HepG2 (cell line): ENCODE results near the gene SMLR1. TPM values are rescaled to one million over a fixed set of nuclear protein-coding genes. Genes with fewer than 3 reads are reported as not detected.

ENCODE experiments used
- ATAC-seq: fragments of 200-7000 bp; cut with Tn5 transposase; 3 replicates; pipeline ENCODE4 v1.9.1; 2020; ENCODE audit warnings: mild to moderate bottlenecking, moderate library complexity
- BruUV-seq: library from RNA; stranded (reverse); fragments of 400-500 nt; replicated peaks from 2 replicates; lab custom pipeline; 2021; lab: Mats Ljungman, UMichigan
- CTCF ChIA-PET: fragments of 300-600 bp; formaldehyde crosslinking; extraction: SDS; loops from one replicate; lab custom pipeline; 2021; ENCODE audit warnings: low total read pairs, inconsistent platforms, low intra/inter-chr PET ratio; lab: Yijun Ruan, JAX
- POLR2A ChIA-PET: fragments of 350-600 bp; sonication (Branson Sonifier 250); formaldehyde crosslinking; loops from one replicate; lab custom pipeline; 2020; ENCODE audit warnings: antibody characterized with exemption, inconsistent platforms; lab: Yijun Ruan, JAX
- DNase-seq: peaks from one replicate; pipeline ENCODE4 v3.0.0-alpha.2; 2015; ENCODE audit warnings: low spot score
- FAIRE-seq: peaks from 3 replicates; lab custom pipeline; 2011; peaks lifted over from hg19 to GRCh38; lab: Jason Lieb, UNC
- H2AFZ ChIP-seq: one replicate; pipeline ENCODE4 v1.6.1; 2011; ENCODE audit warnings: low read length, inconsistent platforms
- H3K27ac ChIP-seq: fragments of 300-600 bp; 3 replicates; pipeline ENCODE4 v1.8.0; 2011; ENCODE audit warnings: mixed run types, mild to moderate bottlenecking, mixed read lengths, low read length, inconsistent platforms; ENCODE audit not compliant: insufficient read depth; ENCODE audit errors: extremely low read length
- H3K27me3 ChIP-seq, 2 experiments: fragments of 200-600 bp in 1 of 2; 2 replicates in 1 of 2; 3 replicates in 1 of 2; pipeline versions ENCODE4 v1.6.0 to v1.8.0; 2011; ENCODE audit warnings: low read length in 2 of 2, mild to moderate bottlenecking in 2 of 2, moderate library complexity in 2 of 2, inconsistent platforms in 1 of 2; ENCODE audit not compliant: insufficient read depth in 2 of 2, control insufficient read depth in 1 of 2
- H3K36me3 ChIP-seq, 2 experiments: fragments of 200-600 bp in 1 of 2; replicated peaks in 1 of 2; 2 replicates in 1 of 2; 3 replicates in 1 of 2; pipeline versions ENCODE4 v1.5.1 to v1.8.0; 2011; ENCODE audit warnings: low read length in 2 of 2, inconsistent platforms in 1 of 2; ENCODE audit not compliant: insufficient read depth in 2 of 2, control insufficient read depth in 1 of 2
- H3K4me1 ChIP-seq: 2 replicates; pipeline ENCODE4 v1.5.1; 2012; ENCODE audit warnings: low read length, inconsistent platforms; ENCODE audit not compliant: insufficient read depth
- H3K4me2 ChIP-seq: 2 replicates; pipeline ENCODE4 v1.6.0; 2011; ENCODE audit warnings: low read depth, low read length, inconsistent platforms
- H3K4me3 ChIP-seq, 3 experiments: fragments of 200-600 bp in 1 of 3; sonication (generic), shearing (Covaris generic) in 1 of 3; replicated peaks in 1 of 3; 2 replicates each; pipeline ENCODE4 v1.5.1; 2011 to 2016; ENCODE audit warnings: low read length in 3 of 3, inconsistent platforms in 2 of 3, low read depth in 2 of 3, mild to moderate bottlenecking in 2 of 3, control low read depth in 1 of 3, mixed read lengths in 1 of 3; ENCODE audit not compliant: insufficient read depth in 1 of 3
- H3K79me2 ChIP-seq: one replicate; pipeline ENCODE4 v1.6.1; 2011; ENCODE audit warnings: low read length, inconsistent platforms; ENCODE audit not compliant: insufficient read depth
- H3K9ac ChIP-seq: 2 replicates; pipeline ENCODE4 v1.6.0; 2011; ENCODE audit warnings: mild to moderate bottlenecking, low read depth, low read length, inconsistent platforms; ENCODE audit not compliant: insufficient read depth
- H3K9me3 ChIP-seq: 2 replicates; pipeline ENCODE4 v1.5.1; 2012; ENCODE audit warnings: mild to moderate bottlenecking, low read length
- H4K20me1 ChIP-seq: 2 replicates; pipeline ENCODE4 v1.6.0; 2011; ENCODE audit warnings: inconsistent platforms, mild to moderate bottlenecking, low read length, moderate library complexity; ENCODE audit not compliant: insufficient read depth
- DNMT3B ChIP-seq: conservative IDR thresholded peaks from 2 replicates; pipeline ENCODE4 v1.6.1; 2016; ENCODE audit warnings: missing biosample characterization, control low read depth
- FOXK2 ChIP-seq: fragments of 450-650 bp; IDR thresholded peaks from 2 replicates; pipeline ENCODE4 v1.6.1; 2016
- GTF3A ChIP-seq: sonication (generic); formaldehyde crosslinking; conservative IDR thresholded peaks from 2 replicates; pipeline ENCODE4 v1.4.0; 2020; ENCODE audit warnings: mild to moderate bottlenecking, missing genetic modification reagents
- HDAC2 ChIP-seq: sonication (generic); formaldehyde crosslinking; IDR thresholded peaks from 2 replicates; pipeline ENCODE4 v1.4.0; 2020; ENCODE audit warnings: missing genetic modification reagents
- SALL1 ChIP-seq: sonication (generic); formaldehyde crosslinking; IDR thresholded peaks from 2 replicates; pipeline ENCODE4 v1.8.0; 2022; ENCODE audit warnings: mild to moderate bottlenecking, missing genetic modification reagents
- ZBTB38 ChIP-seq: sonication (generic); formaldehyde crosslinking; IDR thresholded peaks from 2 replicates; pipeline ENCODE4 v1.5.1; 2020; ENCODE audit warnings: mild to moderate bottlenecking, missing genetic modification reagents
- ZBTB7B ChIP-seq: sonication (generic); formaldehyde crosslinking; IDR thresholded peaks from 2 replicates; pipeline ENCODE4 v1.4.0; 2020; ENCODE audit warnings: missing genetic modification reagents
- ZFX ChIP-seq: sonication (generic); formaldehyde crosslinking; IDR thresholded peaks from 2 replicates; pipeline ENCODE4 v1.4.0; 2020; ENCODE audit warnings: mild to moderate bottlenecking, low read depth, missing genetic modification reagents, moderate library complexity
- ZSCAN29 ChIP-seq: sonication (generic); formaldehyde crosslinking; conservative IDR thresholded peaks from 2 replicates; pipeline ENCODE4 v1.4.0; 2020; ENCODE audit warnings: mild to moderate bottlenecking, missing genetic modification reagents
- WGBS: methylation state at CpG from one replicate; pipeline ENCODE4 v1.1.6; 2017; ENCODE audit warnings: low lambda C conversion rate; 5-methylcytosine and 5-hydroxymethylcytosine counted together
- in situ Hi-C: cut with HindIII; loops from 2 replicates; pipeline ENCODE4 v1.10.0; 2017; ENCODE audit warnings: low pct_unique_long_range_greater_than_20kb; ENCODE audit not compliant: extremely low pct_ligation_motif_present
- intact Hi-C: fragments of 100-400 bp; cut with micrococcal nuclease; formaldehyde crosslinking; loops from one replicate; pipeline ENCODE4 v1.10.0; 2022; ENCODE audit not compliant: unreplicated experiment
- polyA plus RNA-seq, 8 experiments: library from polyadenylated mRNA; depleted of rRNA in 3 of 8; stranded (reverse) in 7 of 8; unstranded in 1 of 8; fragments of >200 nt; fragmentation: Illumina TruSeq in 4 of 8; extraction: Trizol in 4 of 8; gene quantifications; 2 replicates each; pipeline versions ENCODE4 v1.2.1 to v1.2.3, GENCODE V29; 2011 to 2016; ENCODE audit warnings: low read depth in 4 of 8, missing spikeins in 1 of 8, mixed read lengths in 1 of 8; ENCODE audit not compliant: insufficient read depth in 1 of 8
- total RNA-seq, 5 experiments: library from RNA; depleted of rRNA; stranded (reverse); fragments of >200 nt; fragmentation: Illumina TruSeq; extraction: Trizol; gene quantifications; 2 replicates each; pipeline ENCODE4 v1.2.3, GENCODE V29; 2016; ENCODE audit warnings: low read depth in 1 of 5
- TF ChIP-seq, protein P1 (sequence below): sonication (generic); formaldehyde crosslinking; IDR thresholded peaks from 2 replicates; pipeline ENCODE4 v1.5.1; 2020; ENCODE audit warnings: mild to moderate bottlenecking, missing genetic modification reagents, moderate library complexity
- TF ChIP-seq, protein P2 (sequence below): sonication (generic); formaldehyde crosslinking; IDR thresholded peaks from 2 replicates; pipeline ENCODE4 v1.8.1; 2023; ENCODE audit warnings: mild to moderate bottlenecking, moderate library complexity, missing genetic modification reagents
- TF ChIP-seq, protein P3 (sequence below): sonication (generic); formaldehyde crosslinking; IDR thresholded peaks from 2 replicates; pipeline ENCODE4 v1.4.0; 2020; ENCODE audit warnings: mild to moderate bottlenecking, low read depth, missing genetic modification reagents
- TF ChIP-seq, protein P4 (sequence below): sonication (generic); formaldehyde crosslinking; IDR thresholded peaks from 2 replicates; pipeline ENCODE4 v1.4.0; 2020; ENCODE audit warnings: mild to moderate bottlenecking, missing genetic modification reagents, borderline replicate concordance

The SMLR1 gene
- total and polyA plus RNA-seq, 2 of the 13 experiments (the other 11 are each of a cell fraction or from before 2014, with no cell fraction given), result 41.8 to 104 TPM

DNA sequence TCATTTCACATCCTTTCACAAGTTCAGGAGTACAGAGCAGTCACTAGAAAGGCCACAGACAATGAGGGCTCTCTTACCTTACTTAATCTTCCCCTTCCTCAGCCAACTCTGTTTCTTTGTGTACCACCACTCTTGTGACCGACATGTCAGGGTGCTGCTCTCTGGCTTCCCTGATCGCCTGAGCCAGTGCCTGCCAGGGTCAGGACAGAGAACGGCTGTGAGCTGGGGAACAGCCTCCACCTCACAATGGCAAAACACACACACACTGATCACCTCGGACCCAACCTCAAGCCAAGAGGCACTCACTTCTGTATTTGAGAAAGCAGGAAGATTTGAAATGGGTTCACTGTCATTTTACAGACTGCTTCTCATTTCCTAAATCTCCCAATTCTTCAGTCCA is 30.8 kb downstream of the SMLR1 start:
- CTCF ChIA-PET, result no interaction called here
- H2AFZ ChIP-seq, result no peak overlapping the region
- no peak for TF ChIP-seq ZBTB7B (CRISPR knock-in tag)
- 0 out of 2 replicates have a peak, but pooled peaks have one; percentile 28 for TF ChIP-seq GTF3A
- TF ChIP-seq, protein P1, sequence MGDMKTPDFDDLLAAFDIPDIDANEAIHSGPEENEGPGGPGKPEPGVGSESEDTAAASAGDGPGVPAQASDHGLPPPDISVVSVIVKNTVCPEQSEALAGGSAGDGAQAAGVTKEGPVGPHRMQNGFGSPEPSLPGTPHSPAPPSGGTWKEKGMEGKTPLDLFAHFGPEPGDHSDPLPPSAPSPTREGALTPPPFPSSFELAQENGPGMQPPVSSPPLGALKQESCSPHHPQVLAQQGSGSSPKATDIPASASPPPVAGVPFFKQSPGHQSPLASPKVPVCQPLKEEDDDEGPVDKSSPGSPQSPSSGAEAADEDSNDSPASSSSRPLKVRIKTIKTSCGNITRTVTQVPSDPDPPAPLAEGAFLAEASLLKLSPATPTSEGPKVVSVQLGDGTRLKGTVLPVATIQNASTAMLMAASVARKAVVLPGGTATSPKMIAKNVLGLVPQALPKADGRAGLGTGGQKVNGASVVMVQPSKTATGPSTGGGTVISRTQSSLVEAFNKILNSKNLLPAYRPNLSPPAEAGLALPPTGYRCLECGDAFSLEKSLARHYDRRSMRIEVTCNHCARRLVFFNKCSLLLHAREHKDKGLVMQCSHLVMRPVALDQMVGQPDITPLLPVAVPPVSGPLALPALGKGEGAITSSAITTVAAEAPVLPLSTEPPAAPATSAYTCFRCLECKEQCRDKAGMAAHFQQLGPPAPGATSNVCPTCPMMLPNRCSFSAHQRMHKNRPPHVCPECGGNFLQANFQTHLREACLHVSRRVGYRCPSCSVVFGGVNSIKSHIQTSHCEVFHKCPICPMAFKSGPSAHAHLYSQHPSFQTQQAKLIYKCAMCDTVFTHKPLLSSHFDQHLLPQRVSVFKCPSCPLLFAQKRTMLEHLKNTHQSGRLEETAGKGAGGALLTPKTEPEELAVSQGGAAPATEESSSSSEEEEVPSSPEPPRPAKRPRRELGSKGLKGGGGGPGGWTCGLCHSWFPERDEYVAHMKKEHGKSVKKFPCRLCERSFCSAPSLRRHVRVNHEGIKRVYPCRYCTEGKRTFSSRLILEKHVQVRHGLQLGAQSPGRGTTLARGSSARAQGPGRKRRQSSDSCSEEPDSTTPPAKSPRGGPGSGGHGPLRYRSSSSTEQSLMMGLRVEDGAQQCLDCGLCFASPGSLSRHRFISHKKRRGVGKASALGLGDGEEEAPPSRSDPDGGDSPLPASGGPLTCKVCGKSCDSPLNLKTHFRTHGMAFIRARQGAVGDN, result peak; percentile 49
- TF ChIP-seq, protein P2, sequence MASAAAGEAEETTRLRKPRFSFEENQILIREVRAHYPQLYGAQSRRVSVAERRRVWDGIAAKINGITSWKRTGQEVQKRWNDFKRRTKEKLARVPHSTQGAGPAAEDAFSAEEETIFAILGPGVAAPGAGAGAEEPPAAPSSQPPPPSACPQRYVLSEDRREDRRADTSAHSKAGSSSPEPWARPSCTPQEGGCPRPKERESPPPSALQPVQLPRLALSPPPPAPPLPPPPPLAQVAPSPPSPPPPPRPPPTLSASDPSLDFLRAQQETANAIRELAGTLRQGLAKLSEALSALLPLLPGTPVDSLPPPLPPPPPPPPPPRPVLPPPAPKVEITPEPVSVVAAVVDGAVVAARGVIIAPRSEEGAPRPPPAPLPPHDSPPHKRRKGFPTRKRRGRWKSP (CRISPR knock-in tag), result no peak
- TF ChIP-seq SALL1 (CRISPR knock-in tag), result peak; percentile 40; the same call in 1 of the 2 replicates
- TF ChIP-seq DNMT3B (CRISPR knock-in tag), result no peak
- peak; percentile 48; the same call in 1 of the 2 replicates for TF ChIP-seq ZSCAN29
- 0 out of 2 replicates have a peak, but pooled peaks have one; percentile 6 for TF ChIP-seq HDAC2
- no peak for TF ChIP-seq FOXK2
- 0 out of 2 replicates have a peak, but pooled peaks have one; percentile 20 for TF ChIP-seq ZBTB38 (CRISPR knock-in tag)
- TF ChIP-seq, protein P3, sequence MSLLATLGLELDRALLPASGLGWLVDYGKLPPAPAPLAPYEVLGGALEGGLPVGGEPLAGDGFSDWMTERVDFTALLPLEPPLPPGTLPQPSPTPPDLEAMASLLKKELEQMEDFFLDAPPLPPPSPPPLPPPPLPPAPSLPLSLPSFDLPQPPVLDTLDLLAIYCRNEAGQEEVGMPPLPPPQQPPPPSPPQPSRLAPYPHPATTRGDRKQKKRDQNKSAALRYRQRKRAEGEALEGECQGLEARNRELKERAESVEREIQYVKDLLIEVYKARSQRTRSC (CRISPR knock-in tag), result 0 out of 2 replicates have a peak, but pooled peaks have one; percentile 29
- peak; percentile 2; the same call in 1 of the 2 replicates for TF ChIP-seq ZFX (CRISPR knock-in tag)
- TF ChIP-seq, protein P4, sequence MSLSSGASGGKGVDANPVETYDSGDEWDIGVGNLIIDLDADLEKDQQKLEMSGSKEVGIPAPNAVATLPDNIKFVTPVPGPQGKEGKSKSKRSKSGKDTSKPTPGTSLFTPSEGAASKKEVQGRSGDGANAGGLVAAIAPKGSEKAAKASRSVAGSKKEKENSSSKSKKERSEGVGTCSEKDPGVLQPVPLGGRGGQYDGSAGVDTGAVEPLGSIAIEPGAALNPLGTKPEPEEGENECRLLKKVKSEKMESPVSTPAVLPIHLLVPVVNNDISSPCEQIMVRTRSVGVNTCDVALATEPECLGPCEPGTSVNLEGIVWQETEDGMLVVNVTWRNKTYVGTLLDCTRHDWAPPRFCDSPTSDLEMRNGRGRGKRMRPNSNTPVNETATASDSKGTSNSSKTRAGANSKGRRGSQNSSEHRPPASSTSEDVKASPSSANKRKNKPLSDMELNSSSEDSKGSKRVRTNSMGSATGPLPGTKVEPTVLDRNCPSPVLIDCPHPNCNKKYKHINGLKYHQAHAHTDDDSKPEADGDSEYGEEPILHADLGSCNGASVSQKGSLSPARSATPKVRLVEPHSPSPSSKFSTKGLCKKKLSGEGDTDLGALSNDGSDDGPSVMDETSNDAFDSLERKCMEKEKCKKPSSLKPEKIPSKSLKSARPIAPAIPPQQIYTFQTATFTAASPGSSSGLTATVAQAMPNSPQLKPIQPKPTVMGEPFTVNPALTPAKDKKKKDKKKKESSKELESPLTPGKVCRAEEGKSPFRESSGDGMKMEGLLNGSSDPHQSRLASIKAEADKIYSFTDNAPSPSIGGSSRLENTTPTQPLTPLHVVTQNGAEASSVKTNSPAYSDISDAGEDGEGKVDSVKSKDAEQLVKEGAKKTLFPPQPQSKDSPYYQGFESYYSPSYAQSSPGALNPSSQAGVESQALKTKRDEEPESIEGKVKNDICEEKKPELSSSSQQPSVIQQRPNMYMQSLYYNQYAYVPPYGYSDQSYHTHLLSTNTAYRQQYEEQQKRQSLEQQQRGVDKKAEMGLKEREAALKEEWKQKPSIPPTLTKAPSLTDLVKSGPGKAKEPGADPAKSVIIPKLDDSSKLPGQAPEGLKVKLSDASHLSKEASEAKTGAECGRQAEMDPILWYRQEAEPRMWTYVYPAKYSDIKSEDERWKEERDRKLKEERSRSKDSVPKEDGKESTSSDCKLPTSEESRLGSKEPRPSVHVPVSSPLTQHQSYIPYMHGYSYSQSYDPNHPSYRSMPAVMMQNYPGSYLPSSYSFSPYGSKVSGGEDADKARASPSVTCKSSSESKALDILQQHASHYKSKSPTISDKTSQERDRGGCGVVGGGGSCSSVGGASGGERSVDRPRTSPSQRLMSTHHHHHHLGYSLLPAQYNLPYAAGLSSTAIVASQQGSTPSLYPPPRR, result 0 out of 2 replicates have a peak, but pooled peaks have one; percentile 15

More for the DNA sequence above, 30.8 kb downstream of the SMLR1 start:
- POLR2A ChIA-PET, result interaction anchor here (1.2 to 2.4 kb wide), 2 partner anchors 29 to 31 kb away, joined by 3 to 14 read pairs; partner anchors contain the start of gene SMLR1
- Histone ChIP-seq H3K4me3 (no peak overlapping the region), H3K36me3 (peaks cover 0 to 1% of the 10 kb centered on the region in 2 experiments; a peak in 2 of 5 replicates), H3K27me3 (no peaks in the 10 kb centered on the region), H3K79me2 (no peaks in the 10 kb centered on the region), H3K4me2 (0 out of 2 replicates have a peak overlapping the region, but pooled peaks have one; percentile 0), H3K4me1 (peaks cover 78% of the 10 kb centered on the region), H4K20me1 (no peaks in the 10 kb centered on the region), H3K9ac (no peak overlapping the region), H3K27ac (peak overlapping the region; percentile 50), H3K9me3 (peaks cover 4% of the 10 kb centered on the region; the same call in 1 of the 2 replicates)
- 59% methylated on average over 4 of the region's 4 CpGs for WGBS
- peak; percentile 44 for ATAC-seq
- intact Hi-C loops (no loop called here), in situ Hi-C loops (no loop called here)
- no TSS peak for BruUV-seq
- no peak for FAIRE-seq
- no peak for DNase-seq
